ENCODE results near the gene GORASP2. TPM values are rescaled to one million over a fixed set of nuclear protein-coding genes. Genes with fewer than 3 reads are reported as not detected.

GORASP2 gene
- total RNA-seq, 1 experiment from 2014 or later: 87.9 TPM

DNA sequence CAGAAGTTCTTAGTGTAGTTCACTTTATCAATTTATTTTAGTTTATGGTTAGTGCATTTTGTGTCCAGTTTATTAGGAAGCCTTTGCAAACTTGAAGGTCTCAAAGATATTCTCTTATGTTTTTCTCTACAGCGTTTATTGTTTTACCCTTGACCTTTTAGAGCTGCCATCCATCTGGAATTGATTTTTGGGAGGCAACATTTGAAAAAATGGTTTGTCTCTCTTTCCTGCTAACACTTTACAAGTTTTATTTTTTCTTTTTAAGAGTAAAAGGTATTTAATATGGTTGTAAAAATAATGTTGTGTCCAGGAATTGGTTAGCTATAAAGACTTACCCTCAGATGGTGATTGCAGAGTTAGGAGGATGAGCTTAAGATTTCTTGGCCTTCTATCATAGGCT lies 14.0 kb downstream of the GORASP2 start:
- TF ChIP-seq POLR2A (IDR thresholded peaks at IDR 0.05; ENCODE audit: borderline replicate concordance, extremely low read depth, insufficient read depth, insufficient read length) (no peak), SP1 (IDR thresholded peaks at IDR 0.05; ENCODE audit: low read depth) (no peak), RAD21 (IDR thresholded peaks at IDR 0.05; ENCODE audit: low read depth) (no peak), EZH2phosphoT487 (IDR thresholded peaks at IDR 0.05; ENCODE audit: borderline replicate concordance) (no peak), SRF (IDR thresholded peaks at IDR 0.05; ENCODE audit: low read depth) (no peak), ELF1 (IDR thresholded peaks at IDR 0.05; ENCODE audit: borderline replicate concordance, low read depth) (no peak), SIN3A (IDR thresholded peaks at IDR 0.05; ENCODE audit: low read depth) (no peak), ZFX (IDR thresholded peaks at IDR 0.05) (no peak), TCF7L2 (IDR thresholded peaks at IDR 0.05; ENCODE audit: borderline replicate concordance, extremely low read depth, insufficient read depth, insufficient read length) (no peak), EZH2 (IDR thresholded peaks at IDR 0.05) (no peak), YY1 (IDR thresholded peaks at IDR 0.05; ENCODE audit: extremely low read depth, insufficient replicate concordance, low read depth, low read length) (no peak), ZNF274 (IDR thresholded peaks at IDR 0.05; ENCODE audit: low read depth, low read length) (no peak), JUND (IDR thresholded peaks at IDR 0.05) (no peak), FOSL1 (IDR thresholded peaks at IDR 0.05; ENCODE audit: low read depth) (no peak)
- TF ChIP-seq, protein P1, sequence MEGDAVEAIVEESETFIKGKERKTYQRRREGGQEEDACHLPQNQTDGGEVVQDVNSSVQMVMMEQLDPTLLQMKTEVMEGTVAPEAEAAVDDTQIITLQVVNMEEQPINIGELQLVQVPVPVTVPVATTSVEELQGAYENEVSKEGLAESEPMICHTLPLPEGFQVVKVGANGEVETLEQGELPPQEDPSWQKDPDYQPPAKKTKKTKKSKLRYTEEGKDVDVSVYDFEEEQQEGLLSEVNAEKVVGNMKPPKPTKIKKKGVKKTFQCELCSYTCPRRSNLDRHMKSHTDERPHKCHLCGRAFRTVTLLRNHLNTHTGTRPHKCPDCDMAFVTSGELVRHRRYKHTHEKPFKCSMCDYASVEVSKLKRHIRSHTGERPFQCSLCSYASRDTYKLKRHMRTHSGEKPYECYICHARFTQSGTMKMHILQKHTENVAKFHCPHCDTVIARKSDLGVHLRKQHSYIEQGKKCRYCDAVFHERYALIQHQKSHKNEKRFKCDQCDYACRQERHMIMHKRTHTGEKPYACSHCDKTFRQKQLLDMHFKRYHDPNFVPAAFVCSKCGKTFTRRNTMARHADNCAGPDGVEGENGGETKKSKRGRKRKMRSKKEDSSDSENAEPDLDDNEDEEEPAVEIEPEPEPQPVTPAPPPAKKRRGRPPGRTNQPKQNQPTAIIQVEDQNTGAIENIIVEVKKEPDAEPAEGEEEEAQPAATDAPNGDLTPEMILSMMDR (IDR thresholded peaks at IDR 0.05 in 2 of 3, conservative IDR thresholded peaks at IDR 0.05 in 1 of 3; ENCODE audit: borderline replicate concordance in 1 of 3, insufficient read depth in 1 of 3, low read depth in 2 of 3, low read length in 2 of 3): no peak
- TF ChIP-seq, protein P2, sequence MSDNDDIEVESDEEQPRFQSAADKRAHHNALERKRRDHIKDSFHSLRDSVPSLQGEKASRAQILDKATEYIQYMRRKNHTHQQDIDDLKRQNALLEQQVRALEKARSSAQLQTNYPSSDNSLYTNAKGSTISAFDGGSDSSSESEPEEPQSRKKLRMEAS (IDR thresholded peaks at IDR 0.05): no peak
- TF ChIP-seq, protein P3, sequence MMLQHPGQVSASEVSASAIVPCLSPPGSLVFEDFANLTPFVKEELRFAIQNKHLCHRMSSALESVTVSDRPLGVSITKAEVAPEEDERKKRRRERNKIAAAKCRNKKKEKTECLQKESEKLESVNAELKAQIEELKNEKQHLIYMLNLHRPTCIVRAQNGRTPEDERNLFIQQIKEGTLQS (IDR thresholded peaks at IDR 0.05): no peak
- TF ChIP-seq, protein P4, sequence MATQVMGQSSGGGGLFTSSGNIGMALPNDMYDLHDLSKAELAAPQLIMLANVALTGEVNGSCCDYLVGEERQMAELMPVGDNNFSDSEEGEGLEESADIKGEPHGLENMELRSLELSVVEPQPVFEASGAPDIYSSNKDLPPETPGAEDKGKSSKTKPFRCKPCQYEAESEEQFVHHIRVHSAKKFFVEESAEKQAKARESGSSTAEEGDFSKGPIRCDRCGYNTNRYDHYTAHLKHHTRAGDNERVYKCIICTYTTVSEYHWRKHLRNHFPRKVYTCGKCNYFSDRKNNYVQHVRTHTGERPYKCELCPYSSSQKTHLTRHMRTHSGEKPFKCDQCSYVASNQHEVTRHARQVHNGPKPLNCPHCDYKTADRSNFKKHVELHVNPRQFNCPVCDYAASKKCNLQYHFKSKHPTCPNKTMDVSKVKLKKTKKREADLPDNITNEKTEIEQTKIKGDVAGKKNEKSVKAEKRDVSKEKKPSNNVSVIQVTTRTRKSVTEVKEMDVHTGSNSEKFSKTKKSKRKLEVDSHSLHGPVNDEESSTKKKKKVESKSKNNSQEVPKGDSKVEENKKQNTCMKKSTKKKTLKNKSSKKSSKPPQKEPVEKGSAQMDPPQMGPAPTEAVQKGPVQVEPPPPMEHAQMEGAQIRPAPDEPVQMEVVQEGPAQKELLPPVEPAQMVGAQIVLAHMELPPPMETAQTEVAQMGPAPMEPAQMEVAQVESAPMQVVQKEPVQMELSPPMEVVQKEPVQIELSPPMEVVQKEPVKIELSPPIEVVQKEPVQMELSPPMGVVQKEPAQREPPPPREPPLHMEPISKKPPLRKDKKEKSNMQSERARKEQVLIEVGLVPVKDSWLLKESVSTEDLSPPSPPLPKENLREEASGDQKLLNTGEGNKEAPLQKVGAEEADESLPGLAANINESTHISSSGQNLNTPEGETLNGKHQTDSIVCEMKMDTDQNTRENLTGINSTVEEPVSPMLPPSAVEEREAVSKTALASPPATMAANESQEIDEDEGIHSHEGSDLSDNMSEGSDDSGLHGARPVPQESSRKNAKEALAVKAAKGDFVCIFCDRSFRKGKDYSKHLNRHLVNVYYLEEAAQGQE (IDR thresholded peaks at IDR 0.05; ENCODE audit: low read depth): no peak
- H3K79me2 ChIP-seq (ENCODE audit: insufficient read depth, low read length): peaks cover 100% of the 10 kb centered on the region
- peaks cover 31% of the 10 kb centered on the region; the same call in 1 of the 2 replicates for H4K20me1 ChIP-seq (ENCODE audit: insufficient read depth)
- H3K27ac ChIP-seq (ENCODE audit: low read depth, low read length): no peak overlapping the region
- no peaks in the 10 kb centered on the region for H3K9me3 ChIP-seq (ENCODE audit: control insufficient read depth in 1 of 2, insufficient read depth in 1 of 2, low read depth in 1 of 2, low read length in 2 of 2)
- H3K4me2 ChIP-seq (ENCODE audit: low read length): no peak overlapping the region
- ChIA-PET CTCF (interaction anchor here (1.1 kb wide), 1 partner anchor 14 kb away, joined by 3 read pairs; the partner anchor contains the start of gene GORASP2), POLR2A (no interaction called here), RAD21 (ENCODE audit: low non-redundant PET in 1 of 2, low total read pairs in 2 of 2, uncharacterized antibody in 2 of 2, unreplicated experiment in 2 of 2) (no interaction called here)
- no peaks in the 10 kb centered on the region for H3K9me2 ChIP-seq (ENCODE audit: insufficient read depth)
- H3K9ac ChIP-seq (ENCODE audit: low read length): no peak overlapping the region
- no TSS peak for BruUV-seq (replicated peaks)
- H2AFZ ChIP-seq (ENCODE audit: low read depth, low read length, poor library complexity, severe bottlenecking): no peak overlapping the region
- H3K27me3 ChIP-seq (ENCODE audit: insufficient read depth, low read length): no peaks in the 10 kb centered on the region
- DNase-seq (ENCODE audit: low read depth, low spot score) (no peak), ATAC-seq (no peak)
- intact Hi-C loops (cut with micrococcal nuclease): no loop called here
- H3K36me3 ChIP-seq (ENCODE audit: control insufficient read depth in 1 of 2, insufficient read depth in 2 of 2, low read length in 2 of 2): no peaks in the 10 kb centered on the region
- no peaks in the 10 kb centered on the region for H3K4me1 ChIP-seq (ENCODE audit: control insufficient read depth in 1 of 2, insufficient read depth in 2 of 2, low read length in 2 of 2)
- H3K4me3 ChIP-seq (replicated peaks in 1 of 2; ENCODE audit: low read depth in 1 of 2, low read length in 2 of 2): no peak overlapping the region
